HCT116 (cell line): ENCODE results near the gene WNK2. TPM values are rescaled to one million over a fixed set of nuclear protein-coding genes. Genes with fewer than 3 reads are reported as not detected.

Experiments used
- ATAC-seq: fragments of 200-7000 bp; cut with Tn5 transposase; 2 replicates; pipeline ENCODE4 v1.9.1; 2020; ENCODE audit warnings: mild to moderate bottlenecking, moderate library complexity
- BruUV-seq: library from RNA; stranded (reverse); fragments of 400-500 nt; replicated peaks from 2 replicates; lab custom pipeline; 2021; lab: Mats Ljungman, UMichigan
- CTCF ChIA-PET: fragments of 300-600 bp; sonication (Branson Sonifier 250); formaldehyde crosslinking; loops from one replicate; lab custom pipeline; 2021; ENCODE audit warnings: antibody characterized with exemption; lab: Charles Lee
- POLR2A ChIA-PET: fragments of 300-600, 350-600 bp; sonication (Branson Sonifier 250); formaldehyde crosslinking; loops from one replicate; lab custom pipeline; 2021; ENCODE audit warnings: antibody characterized with exemption; lab: Charles Lee
- RAD21 ChIA-PET, 2 experiments: fragments of 300-600 bp; sonication (Branson Sonifier 250); formaldehyde crosslinking; loops; one replicate each; lab custom pipeline; 2023; ENCODE audit warnings: low total read pairs in 2 of 2; ENCODE audit not compliant: uncharacterized antibody in 2 of 2, unreplicated experiment in 2 of 2, low non-redundant PET in 1 of 2; lab: Charles Lee
- DNase-seq: peaks from one replicate; pipeline ENCODE4 v3.0.0-alpha.2; 2010; ENCODE audit warnings: low read depth, low spot score
- H2AFZ ChIP-seq: fragments of 200-600 bp; shearing (Covaris generic), sonication (generic); 2 replicates; pipeline ENCODE4 v1.6.1; 2017; ENCODE audit warnings: low read depth, mixed run types, mixed read lengths, antibody characterized with exemption, low read length; ENCODE audit not compliant: poor library complexity, severe bottlenecking
- H3K27ac ChIP-seq: 2 replicates; pipeline ENCODE4 v1.5.1; 2012; ENCODE audit warnings: low read depth, low read length
- H3K27me3 ChIP-seq: fragments of 200-600 bp; sonication (generic); 2 replicates; pipeline ENCODE4 v1.6.1; 2016; ENCODE audit warnings: mixed run types, low read length, mixed read lengths; ENCODE audit not compliant: insufficient read depth
- H3K36me3 ChIP-seq, 2 experiments: fragments of 200-500 bp in 1 of 2; fragments of 200-600 bp in 1 of 2; sonication (Bioruptor generic) in 1 of 2; sonication (generic) in 1 of 2; 2 replicates each; pipeline versions ENCODE4 v1.5.1 to v1.6.1; 2014 to 2016; ENCODE audit warnings: low read length in 2 of 2, inconsistent platforms in 1 of 2, mixed read lengths in 1 of 2, mixed run types in 1 of 2; ENCODE audit not compliant: insufficient read depth in 2 of 2, control insufficient read depth in 1 of 2
- H3K4me1 ChIP-seq, 2 experiments: fragments of 200-600 bp in 1 of 2; sonication (generic) in 1 of 2; 2 replicates each; pipeline versions ENCODE4 v1.5.1 to v1.6.1; 2012 to 2017; ENCODE audit warnings: low read length in 2 of 2, inconsistent platforms in 1 of 2, mild to moderate bottlenecking in 1 of 2, mixed read lengths in 1 of 2, mixed run types in 1 of 2, moderate library complexity in 1 of 2; ENCODE audit not compliant: insufficient read depth in 2 of 2, control insufficient read depth in 1 of 2
- H3K4me2 ChIP-seq: fragments of 200-600 bp; sonication (generic); 2 replicates; pipeline ENCODE4 v1.6.1; 2017; ENCODE audit warnings: mixed run types, low read length, mixed read lengths
- H3K4me3 ChIP-seq, 2 experiments: fragments of 200-600 bp in 1 of 2; sonication (generic) in 1 of 2; replicated peaks in 1 of 2; 2 replicates each; pipeline ENCODE4 v1.5.1; 2011 to 2016; ENCODE audit warnings: low read length in 2 of 2, control low read depth in 1 of 2, low read depth in 1 of 2, mild to moderate bottlenecking in 1 of 2, mixed read lengths in 1 of 2, mixed run types in 1 of 2
- H3K79me2 ChIP-seq: fragments of 200-600 bp; sonication (generic); 2 replicates; pipeline ENCODE4 v1.6.1; 2017; ENCODE audit warnings: mild to moderate bottlenecking, mixed run types, low read length, moderate library complexity, mixed read lengths; ENCODE audit not compliant: insufficient read depth
- H3K9ac ChIP-seq: fragments of 200-600 bp; sonication (generic); 2 replicates; pipeline ENCODE4 v1.6.1; 2016; ENCODE audit warnings: low read length, mixed read lengths
- H3K9me2 ChIP-seq: fragments of 200-600 bp; sonication (generic), shearing (Covaris generic); 2 replicates; pipeline ENCODE4 v1.6.1; 2017; ENCODE audit warnings: mixed run types, mild to moderate bottlenecking, moderate library complexity; ENCODE audit not compliant: insufficient read depth
- H3K9me3 ChIP-seq, 2 experiments: fragments of 200-500 bp in 1 of 2; fragments of 200-600 bp in 1 of 2; sonication (Bioruptor generic) in 1 of 2; sonication (generic) in 1 of 2; 2 replicates each; pipeline ENCODE4 v1.6.1; 2014 to 2017; ENCODE audit warnings: low read length in 2 of 2, mixed read lengths in 2 of 2, inconsistent platforms in 1 of 2, low read depth in 1 of 2, mild to moderate bottlenecking in 1 of 2, mixed run types in 1 of 2, moderate library complexity in 1 of 2; ENCODE audit not compliant: control insufficient read depth in 1 of 2, insufficient read depth in 1 of 2
- H4K20me1 ChIP-seq: fragments of 200-600 bp; sonication (generic), shearing (Covaris generic); 2 replicates; pipeline ENCODE4 v1.6.1; 2017; ENCODE audit warnings: mixed run types, mild to moderate bottlenecking, moderate library complexity; ENCODE audit not compliant: insufficient read depth
- CEBPB ChIP-seq: IDR thresholded peaks from 2 replicates; pipeline ENCODE4 v1.6.1; 2012; ENCODE audit warnings: low read depth
- EGR1 ChIP-seq: IDR thresholded peaks from 2 replicates; pipeline ENCODE4 v1.6.1; 2012; ENCODE audit warnings: low read depth
- ELF1 ChIP-seq: IDR thresholded peaks from 2 replicates; pipeline ENCODE4 v1.6.1; 2012; ENCODE audit warnings: low read depth, borderline replicate concordance
- EZH2 ChIP-seq: fragments of 200-600 bp; sonication (generic); IDR thresholded peaks from 2 replicates; pipeline ENCODE4 v1.6.1; 2017; ENCODE audit warnings: antibody characterized with exemption, mixed run types
- JUND ChIP-seq: IDR thresholded peaks from 2 replicates; pipeline ENCODE4 v1.6.1; 2012
- POLR2A ChIP-seq: IDR thresholded peaks from 2 replicates; pipeline ENCODE4 v1.7.0; 2011; ENCODE audit warnings: borderline replicate concordance; ENCODE audit not compliant: insufficient read depth, insufficient read length; ENCODE audit errors: extremely low read depth
- POLR2AphosphoS5 ChIP-seq: IDR thresholded peaks from 2 replicates; pipeline ENCODE4 v1.6.1; 2011; ENCODE audit warnings: mild to moderate bottlenecking, low read depth, low read length, moderate library complexity
- RAD21 ChIP-seq: IDR thresholded peaks from 2 replicates; pipeline ENCODE4 v1.6.1; 2012; ENCODE audit warnings: low read depth, mild to moderate bottlenecking
- SIN3A ChIP-seq: IDR thresholded peaks from 2 replicates; pipeline ENCODE4 v1.6.1; 2012; ENCODE audit warnings: low read depth
- SP1 ChIP-seq: IDR thresholded peaks from 2 replicates; pipeline ENCODE4 v1.6.1; 2012; ENCODE audit warnings: low read depth
- TCF7L2 ChIP-seq: IDR thresholded peaks from 2 replicates; pipeline ENCODE4 v1.7.0; 2011; ENCODE audit warnings: borderline replicate concordance, inconsistent platforms; ENCODE audit not compliant: insufficient read depth, insufficient read length; ENCODE audit errors: extremely low read depth
- YY1 ChIP-seq: IDR thresholded peaks from 2 replicates; pipeline ENCODE4 v1.6.1; 2011; ENCODE audit warnings: low read length, low read depth, moderate library complexity, mild to moderate bottlenecking; ENCODE audit not compliant: insufficient replicate concordance; ENCODE audit errors: extremely low read depth
- ZFX ChIP-seq: fragments of 450-650 bp; IDR thresholded peaks from 2 replicates; pipeline ENCODE4 v1.6.1; 2017
- intact Hi-C: fragments of 100-400 bp; cut with micrococcal nuclease; formaldehyde crosslinking; loops from 2 replicates; pipeline ENCODE4 v1.10.0; 2022
- total RNA-seq: library from RNA; stranded (reverse); gene quantifications from one replicate; pipeline ENCODE4 v1.2.1, GENCODE V29; 2021; ENCODE audit not compliant: unreplicated experiment
- TF ChIP-seq, protein P1 (sequence below): IDR thresholded peaks from 2 replicates; pipeline ENCODE4 v1.6.1; 2012; ENCODE audit warnings: low read depth

Gene WNK2
- total RNA-seq, 1 experiment from 2014 or later = 24.4 TPM

- Histone ChIP-seq H3K79me2 (peaks cover 16% of the 10 kb centered on the region), H3K4me1 (peaks cover 27 to 47% of the 10 kb centered on the region in 2 experiments), H3K4me2 (no peak overlapping the region), H3K27ac (no peak overlapping the region)
- intact Hi-C loops = no loop called here
- RAD21 ChIA-PET = no interaction called here
- POLR2A ChIA-PET = no interaction called here
- TF ChIP-seq RAD21 (no peak), POLR2A (no peak), ZFX (no peak), EZH2 (no peak), EGR1 (no peak), ELF1 (no peak), CEBPB (no peak), JUND (no peak), TCF7L2 (no peak), YY1 (no peak), POLR2AphosphoS5 (no peak), SIN3A (no peak), SP1 (no peak)
- TF ChIP-seq, protein P1, sequence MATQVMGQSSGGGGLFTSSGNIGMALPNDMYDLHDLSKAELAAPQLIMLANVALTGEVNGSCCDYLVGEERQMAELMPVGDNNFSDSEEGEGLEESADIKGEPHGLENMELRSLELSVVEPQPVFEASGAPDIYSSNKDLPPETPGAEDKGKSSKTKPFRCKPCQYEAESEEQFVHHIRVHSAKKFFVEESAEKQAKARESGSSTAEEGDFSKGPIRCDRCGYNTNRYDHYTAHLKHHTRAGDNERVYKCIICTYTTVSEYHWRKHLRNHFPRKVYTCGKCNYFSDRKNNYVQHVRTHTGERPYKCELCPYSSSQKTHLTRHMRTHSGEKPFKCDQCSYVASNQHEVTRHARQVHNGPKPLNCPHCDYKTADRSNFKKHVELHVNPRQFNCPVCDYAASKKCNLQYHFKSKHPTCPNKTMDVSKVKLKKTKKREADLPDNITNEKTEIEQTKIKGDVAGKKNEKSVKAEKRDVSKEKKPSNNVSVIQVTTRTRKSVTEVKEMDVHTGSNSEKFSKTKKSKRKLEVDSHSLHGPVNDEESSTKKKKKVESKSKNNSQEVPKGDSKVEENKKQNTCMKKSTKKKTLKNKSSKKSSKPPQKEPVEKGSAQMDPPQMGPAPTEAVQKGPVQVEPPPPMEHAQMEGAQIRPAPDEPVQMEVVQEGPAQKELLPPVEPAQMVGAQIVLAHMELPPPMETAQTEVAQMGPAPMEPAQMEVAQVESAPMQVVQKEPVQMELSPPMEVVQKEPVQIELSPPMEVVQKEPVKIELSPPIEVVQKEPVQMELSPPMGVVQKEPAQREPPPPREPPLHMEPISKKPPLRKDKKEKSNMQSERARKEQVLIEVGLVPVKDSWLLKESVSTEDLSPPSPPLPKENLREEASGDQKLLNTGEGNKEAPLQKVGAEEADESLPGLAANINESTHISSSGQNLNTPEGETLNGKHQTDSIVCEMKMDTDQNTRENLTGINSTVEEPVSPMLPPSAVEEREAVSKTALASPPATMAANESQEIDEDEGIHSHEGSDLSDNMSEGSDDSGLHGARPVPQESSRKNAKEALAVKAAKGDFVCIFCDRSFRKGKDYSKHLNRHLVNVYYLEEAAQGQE = no peak
- TF ChIP-seq, all 23 proteins: peak for 0
- Histone ChIP-seq H3K9me2 (no peaks in the 10 kb centered on the region), H3K9ac (no peak overlapping the region), H3K9me3 (no peaks in the 10 kb centered on the region), H3K27me3 (no peaks in the 10 kb centered on the region), H3K36me3 (no peaks in the 10 kb centered on the region), H2AFZ (no peak overlapping the region), H4K20me1 (no peaks in the 10 kb centered on the region), H3K4me3 (no peak overlapping the region)
- DNase-seq (no peak), ATAC-seq (no peak)
- CTCF ChIA-PET = no interaction called here
- BruUV-seq = no TSS peak
These were observed 44.1 kb downstream of the WNK2 start for GRCh38 chr9:93228030-93228429.
